Stimulated activated CD8-positive, alpha-beta memory T cell treated with anti-CD3 and anti-CD28 coated beads, Interleukin-15, amount 100 ng/mL, for 4 hours (primary cell): Measurements from ENCODE around the gene NEDD9.

Experiments used
- DNase-seq, 2 donors: peaks; one replicate each; pipeline ENCODE4 v3.0.0-alpha.2; 2020; ENCODE audit warnings: low read depth in 2 of 2

NEDD9 gene

DNA sequence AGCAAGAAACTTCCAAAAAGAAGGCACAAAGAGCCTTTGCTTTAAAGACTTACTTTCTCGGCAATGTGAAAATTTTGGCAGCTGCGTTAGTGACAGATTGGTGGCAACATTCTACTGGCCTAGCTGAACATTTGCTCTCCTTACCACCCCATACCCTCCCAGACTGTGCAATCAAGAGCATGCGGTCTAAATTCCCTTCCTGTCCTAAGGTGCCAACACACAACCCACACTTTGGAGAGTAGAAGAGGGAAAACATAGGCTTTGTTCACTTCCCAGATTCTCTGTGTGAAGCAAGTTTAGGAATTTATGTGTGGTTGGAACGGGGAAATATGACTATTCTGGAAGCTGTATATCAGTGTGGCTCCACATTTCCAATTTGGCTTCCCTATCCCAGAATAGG is 29.8 kb upstream of the NEDD9 start:
- DNase-seq = no peak

DNA sequence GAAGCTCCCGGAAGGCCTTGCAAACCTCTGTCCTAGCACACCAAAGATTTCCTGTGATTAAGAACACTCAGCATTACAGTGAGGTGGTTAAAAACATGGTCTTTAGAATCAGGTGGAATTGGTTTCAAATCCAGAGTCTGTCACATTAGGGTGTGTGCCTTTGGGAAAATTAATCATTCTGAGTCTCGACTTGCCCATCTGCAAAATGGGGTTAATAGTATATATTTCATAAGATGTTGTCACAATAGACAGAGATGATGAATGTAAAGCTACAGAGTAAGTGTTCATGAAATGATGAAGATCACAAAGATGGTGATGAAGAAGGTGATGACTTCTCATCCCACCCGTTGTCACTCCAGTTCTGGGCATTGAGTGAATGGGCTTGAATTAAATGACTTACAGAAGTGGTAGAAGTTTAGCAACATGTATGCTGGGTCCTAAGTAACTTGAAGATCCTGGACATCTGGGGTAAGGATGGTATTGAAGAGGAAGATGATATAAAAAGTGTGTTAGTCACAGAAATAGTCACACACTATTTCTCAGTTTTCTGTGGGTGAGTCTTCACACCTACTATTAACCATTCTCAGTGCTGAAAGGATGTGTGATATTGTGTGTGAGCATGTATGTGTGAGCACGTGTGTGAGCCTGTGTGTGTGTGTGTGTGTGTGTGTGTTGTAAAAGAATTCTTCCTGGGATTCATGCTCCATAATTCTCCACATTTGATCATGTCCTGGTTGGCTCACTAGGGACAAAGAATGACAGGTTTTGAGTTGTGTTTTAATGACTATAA is 28.0 kb upstream of the NEDD9 start:
- DNase-seq = no peak

DNA sequence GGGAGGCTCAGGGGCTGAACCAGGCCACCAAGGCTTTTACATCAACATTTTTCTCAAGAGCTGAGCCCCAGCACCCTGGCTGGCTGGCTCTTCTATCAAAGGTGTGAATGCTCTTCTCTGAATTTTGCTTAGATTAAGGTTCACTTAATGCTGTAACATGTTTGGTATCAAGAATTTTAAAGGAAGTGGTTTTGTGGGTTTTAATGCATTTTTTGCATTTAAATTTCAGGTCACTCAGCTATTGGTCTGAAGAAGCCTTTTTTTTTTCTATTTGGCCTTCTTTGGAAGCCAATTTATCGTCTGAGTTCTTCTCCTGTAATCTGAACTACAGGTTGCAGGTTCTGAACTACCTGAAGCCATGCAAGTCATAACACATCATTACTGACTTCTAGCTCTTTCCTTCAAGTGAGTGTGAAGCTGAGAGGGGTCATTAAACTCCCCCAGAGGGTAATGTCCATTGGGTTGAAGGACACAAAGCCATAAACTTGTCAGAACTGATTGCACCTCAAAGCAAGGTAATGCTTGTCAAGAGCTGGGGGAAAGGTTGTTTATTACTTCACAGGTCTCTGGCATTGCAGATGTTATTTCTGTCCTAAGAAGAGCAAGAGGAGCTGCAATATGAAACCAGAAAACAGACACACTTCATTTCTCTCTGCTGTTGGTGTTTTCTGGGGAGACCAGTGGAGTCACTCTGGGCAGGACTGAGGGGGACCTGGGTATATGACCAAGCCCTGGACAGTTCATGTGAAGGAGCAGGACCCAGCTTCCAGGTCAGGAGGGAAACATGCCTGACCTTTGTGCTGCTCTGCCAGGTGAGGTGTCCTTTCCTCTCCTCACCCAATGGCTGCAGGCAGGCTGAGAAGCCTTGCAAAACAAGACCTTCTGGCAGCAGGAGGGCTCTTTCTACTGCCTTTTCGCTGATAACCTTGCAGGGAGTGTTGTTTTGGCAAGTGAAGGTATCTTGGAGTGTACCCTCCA is 26.1 kb upstream of the NEDD9 start:
- DNase-seq = peak in 1 of 2 donors; percentile 32

DNA sequence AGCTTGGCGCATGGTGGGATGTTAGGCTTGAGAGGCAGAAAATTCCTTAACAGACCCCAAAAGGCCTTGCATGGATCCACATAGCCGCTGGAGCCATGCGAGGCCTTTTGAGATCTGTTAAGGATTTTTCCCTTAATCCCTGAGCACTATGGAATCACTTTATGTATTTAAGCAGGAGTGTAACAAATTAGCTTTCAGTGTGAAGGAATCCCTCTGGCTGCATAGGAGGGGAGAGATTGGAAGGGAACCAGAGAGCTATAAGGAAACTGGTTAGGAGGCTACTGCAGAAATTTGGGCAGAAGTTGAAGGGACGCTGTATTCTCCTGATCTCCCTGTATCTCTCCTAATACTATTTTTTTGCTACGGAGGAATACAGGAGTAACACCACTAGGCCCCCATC is 23.1 kb upstream of the NEDD9 start:
- DNase-seq = no peak

DNA sequence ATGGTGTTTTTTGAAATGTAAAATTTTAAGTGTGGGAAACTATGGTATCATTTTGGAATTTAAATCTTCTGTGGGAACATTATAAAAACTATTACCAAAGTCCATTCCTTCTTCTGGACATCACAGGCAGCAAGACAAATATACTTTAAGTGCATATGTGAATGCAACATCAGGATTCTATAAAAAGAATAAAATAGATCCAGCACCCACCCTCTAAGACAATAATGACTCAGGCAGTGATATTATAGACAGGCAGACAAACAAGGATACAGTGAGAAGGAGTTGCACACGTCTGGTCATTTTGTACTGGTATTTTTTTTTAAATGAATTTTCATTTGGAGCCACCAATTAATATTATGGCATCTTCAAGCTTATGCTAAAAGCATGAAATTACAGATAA is 21.1 kb upstream of the NEDD9 start:
- DNase-seq = no peak

DNA sequence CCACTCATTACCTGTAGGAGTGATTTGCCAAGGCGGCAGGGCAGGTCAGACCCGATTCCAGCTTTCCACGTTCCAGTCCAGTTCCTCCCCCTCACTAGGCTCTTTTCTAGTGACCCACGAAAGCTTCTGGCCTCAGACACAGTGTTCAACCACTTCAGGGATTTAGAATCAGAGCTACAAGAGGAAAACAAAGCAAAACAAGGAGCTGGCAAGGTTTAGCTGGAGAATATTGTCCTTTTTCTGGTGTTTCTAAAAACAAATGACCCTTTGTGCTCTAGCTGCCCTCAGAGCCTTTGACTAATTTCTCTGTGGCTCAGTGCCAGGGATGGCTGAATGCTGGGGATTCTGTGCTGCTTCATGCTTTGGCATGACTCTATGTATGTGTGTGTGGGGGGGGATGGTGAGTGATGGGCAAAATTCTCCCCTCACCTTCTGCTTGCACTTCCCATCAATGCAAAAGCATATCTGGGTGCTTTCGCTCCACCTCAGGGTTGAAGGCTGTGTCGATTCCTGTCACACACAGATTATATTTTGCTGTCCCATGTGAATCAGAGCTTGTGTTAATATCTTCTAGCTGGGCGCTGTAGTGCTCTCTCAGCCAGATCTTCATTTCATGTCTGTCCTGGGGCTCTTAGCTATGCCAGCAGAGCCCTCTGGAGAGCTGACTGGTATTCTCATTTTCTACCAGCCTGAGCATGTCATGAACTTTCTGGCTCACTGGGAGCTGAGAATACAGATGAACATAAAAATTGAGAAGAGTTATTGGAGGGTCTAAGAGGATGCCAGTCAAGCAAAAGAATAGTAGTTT is 19.3 kb upstream of the NEDD9 start:
- no peak for DNase-seq

DNA sequence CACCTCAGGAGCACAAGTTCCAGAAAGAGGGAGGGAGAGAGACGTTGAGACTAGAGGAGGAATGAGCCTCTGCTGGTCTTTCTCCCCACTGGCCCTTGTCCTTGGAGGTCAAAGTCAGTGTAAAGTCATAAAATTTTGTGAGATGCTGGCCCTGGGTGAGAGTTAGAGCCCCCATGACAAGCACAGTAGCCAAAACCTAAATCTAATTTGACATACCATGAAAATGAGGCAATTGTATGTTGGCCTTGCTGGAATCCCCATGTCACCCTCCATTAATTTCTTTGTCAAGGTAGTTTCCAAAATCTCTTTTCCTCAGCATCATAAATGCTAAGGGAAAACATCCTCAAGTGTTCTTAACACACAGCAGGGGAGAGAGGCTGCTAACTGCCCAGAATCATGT is 17.6 kb upstream of the NEDD9 start:
- DNase-seq = no peak

DNA sequence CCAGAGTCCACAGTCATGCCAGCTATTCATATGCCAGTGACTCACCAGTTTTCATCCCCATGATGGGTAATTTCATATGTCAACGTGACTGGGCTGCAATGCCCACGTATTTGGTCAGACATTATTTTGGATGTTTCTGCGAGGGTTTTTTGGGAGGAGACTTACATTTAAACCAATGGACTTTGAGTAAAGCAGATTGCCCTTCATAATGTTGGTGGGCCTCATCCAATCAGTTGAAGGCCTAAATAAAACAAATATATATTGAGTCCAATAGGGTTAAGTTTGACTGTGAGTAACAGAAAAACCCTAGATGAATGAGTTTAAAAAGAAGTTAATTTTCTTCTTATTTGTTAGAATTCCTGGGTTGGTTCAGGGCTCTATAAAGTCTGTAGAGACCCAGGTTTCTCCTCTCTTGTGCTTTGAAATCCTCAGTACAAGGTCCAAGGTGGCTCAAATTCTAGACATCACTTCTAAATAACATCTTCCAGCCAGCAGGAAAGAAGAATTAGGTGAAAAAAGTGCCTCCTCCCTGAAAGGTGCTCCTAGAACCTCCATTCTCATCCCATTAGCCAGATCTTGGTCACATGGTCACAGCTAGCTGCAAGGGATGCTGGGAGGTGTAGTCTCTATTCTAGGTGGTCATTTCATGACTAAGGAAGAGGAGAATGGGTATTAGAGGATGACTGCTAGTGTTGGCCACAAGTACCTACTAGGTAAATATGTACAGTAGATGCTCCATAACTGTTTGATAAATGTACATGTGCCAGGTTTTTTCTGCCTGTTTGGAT is 16.7 kb upstream of the NEDD9 start:
- no peak for DNase-seq

DNA sequence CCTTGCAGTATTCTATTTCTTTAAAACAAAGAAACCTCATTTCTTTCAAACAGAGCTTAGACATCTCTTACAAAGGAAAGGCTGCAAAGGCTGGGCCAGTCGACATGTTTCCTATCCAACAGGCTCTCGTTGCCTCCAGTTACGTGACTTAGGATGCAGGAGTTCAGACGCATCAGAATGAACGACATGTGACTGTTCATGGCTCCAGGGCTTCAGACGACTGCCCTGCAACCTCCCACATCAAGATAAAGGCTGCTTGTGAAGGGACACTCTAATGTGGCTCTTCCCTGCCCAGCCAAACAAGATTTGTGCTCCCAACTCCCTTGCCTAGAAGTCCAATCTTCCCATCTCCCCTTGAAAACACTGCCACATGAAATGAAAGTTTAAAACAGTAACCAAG is 14.3 kb upstream of the NEDD9 start:
- no peak for DNase-seq

DNA sequence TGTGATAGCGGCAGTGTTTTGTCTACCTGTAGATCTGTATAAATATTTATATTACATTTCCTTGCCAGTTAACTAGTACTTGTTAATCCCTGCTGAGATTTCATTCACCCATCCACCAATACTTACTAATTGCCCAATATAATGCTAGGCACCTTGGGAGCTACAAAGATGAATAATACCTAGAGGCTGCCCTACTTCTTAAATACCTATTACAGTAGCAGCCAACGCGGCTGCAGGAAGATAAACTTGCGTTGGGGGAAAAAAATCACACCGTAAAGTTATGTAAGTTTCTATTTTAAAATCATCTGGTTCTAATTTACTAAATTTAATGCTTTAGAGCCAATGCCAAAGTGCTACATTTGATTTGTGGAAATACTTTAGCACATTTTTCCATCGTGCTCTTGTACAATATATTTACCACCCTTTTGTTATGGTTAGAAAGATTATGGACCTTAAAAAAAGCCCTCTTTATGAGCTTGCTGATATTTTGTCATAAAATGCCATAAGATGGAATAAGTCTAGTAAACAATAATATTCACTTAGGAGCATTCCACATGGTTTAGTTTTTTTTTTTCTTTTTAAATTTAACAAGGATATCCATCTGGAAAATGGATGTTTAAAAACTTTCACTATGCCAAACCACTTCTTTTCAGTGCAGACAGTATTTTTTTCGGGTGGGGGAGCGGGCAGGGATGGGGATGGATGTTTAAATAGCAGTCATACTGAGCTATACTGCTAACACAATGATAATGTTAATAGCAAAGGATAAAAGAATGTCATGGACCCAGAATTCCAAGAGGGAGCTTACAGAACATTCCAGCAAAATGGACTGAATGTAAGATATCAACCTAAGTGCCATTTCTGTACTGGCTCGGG is 13.2 kb upstream of the NEDD9 start:
- DNase-seq = no peak

DNA sequence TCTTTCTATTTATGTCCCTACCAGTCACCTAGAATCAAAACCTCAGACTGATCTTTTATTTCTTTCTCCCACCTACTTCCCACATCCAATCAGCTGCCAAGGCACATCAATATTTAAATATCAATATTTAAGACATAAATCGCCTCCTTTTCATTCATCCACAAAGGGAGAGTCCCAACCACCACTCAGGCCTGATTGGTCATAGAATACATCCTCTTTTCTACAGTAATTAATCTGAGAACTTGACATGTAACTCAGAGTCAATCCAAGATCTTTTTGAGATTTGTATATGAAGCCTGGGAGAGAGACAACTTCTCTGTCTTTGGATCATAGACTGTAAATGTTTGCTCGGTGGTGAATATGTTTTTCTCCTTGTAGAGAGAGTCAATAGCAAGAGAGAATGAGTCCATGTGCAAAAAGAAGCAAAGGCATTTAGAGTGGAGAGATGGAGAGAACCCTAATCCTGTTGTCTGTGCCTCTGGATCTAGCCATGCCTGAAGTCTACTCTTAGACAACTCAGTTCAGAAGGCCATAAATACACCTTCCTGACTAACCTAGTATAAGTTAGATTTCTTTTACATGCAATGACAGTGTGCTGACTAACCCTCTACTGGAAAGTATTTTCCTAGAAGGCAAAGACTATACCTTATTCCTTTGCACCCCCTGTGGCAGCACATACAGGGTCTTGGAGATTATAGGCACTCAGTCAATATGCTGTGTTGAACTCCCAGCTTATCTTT is 12.1 kb upstream of the NEDD9 start:
- no peak for DNase-seq

DNA sequence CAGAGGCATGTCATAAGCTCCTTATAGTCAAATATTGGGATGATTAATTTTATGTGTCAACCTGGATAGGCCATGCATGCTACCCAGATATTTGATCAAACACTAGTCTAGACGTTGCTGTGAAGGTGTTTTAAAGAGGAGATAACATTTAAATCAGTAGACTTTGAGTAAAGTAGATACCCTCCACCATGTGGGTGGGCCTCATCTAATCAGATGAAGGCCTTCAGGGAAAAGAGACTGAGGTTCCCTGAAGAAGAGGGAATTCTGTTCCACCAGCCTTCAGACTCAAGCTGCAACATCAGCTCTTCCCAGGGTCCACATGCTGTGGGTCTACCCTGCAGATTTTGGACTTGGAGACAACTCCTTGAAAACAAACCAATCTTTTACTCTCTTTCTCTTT is 11.4 kb upstream of the NEDD9 start:
- no peak for DNase-seq

DNA sequence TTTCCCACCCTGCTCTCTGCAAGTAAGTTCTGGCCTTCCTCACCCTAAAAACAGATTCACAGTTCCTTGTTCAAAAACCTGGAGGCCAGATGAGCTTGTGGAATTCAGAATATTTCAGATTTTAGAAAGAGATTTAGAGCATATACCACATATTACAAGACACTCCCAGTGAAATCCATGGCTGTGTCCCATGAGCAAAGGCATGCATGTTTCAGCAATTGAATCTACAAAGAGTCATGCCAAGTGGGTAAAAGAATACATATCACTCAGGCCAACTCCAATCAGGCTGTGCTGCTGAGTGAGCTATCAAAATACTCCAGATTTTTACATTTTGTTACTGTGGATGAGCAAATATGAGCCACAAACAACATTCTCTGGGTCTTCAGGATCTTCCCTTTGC is 10.2 kb upstream of the NEDD9 start:
- DNase-seq = no peak

DNA sequence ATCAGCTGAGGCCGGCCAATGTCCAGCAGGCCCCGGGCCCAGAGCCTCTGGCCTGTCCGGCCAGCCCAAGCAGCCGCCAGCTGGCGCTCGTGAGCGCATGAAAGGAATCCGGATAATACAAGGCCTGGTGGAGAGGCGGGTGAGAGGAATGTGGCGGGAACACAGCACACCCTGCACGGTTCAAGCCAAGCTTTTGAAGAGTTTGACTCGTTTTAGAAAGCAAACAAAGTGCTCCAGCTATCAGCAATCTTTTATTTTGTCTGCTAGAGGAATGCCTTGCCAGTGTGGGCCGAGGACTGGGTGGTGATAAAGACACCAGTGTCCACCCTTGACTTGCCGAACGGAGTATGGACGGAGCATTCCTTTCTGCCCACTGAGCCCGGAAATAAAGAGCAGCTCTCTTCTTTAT is 9.3 kb upstream of the NEDD9 start:
- DNase-seq = no peak

DNA sequence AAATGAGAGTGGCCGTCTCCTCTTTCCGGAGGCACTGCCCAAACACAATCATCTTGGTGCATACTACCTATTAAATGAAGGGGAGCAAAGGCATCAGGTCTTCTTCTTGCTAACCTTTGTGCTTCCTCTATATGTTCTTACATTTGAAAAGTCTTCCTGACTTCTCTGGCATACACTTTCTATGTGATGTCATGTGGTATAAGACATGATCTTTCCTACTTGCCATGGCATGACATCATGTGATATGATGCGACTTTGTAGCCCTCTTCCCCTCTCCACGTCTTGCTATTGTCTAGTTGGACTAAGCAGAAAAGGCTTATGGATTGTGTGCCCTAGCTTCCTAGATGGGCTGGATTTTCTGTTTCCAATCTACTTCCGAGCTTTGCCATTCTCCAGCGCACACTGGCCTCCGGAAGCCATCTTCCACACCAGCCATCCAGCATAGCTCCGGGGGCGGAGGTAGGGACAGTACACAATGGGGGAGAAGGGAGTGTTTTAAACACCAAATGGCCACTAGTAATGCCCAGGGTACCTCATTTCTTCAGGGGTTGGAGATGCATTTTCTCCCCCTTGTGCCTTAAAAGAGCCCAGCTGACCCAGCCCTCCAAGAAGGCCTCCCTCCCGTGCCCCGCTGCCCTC is 8.8 kb upstream of the NEDD9 start:
- DNase-seq = no peak

DNA sequence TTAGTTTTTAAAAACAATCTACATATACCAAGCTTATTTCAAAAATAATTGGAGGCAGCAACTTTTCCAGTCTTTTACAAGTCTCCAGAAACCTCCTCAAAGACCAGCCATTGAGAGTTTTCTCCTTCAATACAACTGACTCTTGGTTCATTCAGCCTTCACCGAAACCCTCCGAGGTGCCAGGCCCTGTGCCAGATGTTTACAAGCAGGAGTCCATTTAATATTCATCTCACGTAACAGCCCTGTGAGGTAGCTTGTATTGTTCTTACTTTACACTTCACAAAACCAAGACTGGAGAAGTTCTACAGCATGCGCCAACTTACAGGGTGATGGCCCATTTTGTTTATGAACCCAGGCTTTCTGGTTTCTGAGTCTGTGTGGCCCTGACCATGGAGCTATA is 5.5 kb upstream of the NEDD9 start:
- no peak for DNase-seq

DNA sequence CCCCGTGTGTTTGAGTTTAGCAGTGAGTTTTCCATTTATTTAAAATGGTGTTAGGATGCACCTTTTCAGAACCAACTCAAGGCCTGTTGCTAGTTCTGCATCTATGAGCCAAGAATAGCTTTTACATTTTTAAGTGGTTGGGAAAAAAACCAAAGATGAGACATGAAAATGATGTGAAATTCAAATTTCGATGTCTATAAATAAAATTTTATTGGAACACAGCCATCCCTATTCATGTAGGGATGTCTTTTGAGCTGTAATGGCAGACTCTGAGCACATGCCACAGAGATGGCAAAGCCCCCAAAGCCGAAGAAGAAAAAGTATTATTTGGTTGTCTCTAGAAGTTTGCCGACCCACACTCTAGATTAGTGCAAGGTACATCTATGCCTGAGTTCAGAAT is 5.0 kb upstream of the NEDD9 start:
- no peak for DNase-seq

DNA sequence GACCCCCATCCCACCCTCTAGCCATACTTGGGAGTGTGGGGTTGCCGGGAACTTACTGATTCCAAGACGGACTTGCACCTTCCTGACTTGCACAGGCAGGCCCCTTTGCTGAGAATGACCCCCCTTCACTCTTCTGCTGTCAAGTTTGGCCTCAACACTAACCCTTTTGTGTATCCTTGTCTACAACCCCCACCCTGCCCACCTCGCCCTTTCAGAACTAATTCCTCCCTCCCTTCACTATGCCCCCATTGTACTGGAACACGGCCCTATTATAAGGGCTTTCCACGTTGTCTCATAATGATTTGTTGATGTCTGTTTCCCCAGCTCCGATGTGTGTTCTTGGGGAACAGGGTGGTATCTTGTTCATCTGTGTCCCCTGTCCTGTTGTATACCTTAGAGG is 4.4 kb upstream of the NEDD9 start:
- no peak for DNase-seq

DNA sequence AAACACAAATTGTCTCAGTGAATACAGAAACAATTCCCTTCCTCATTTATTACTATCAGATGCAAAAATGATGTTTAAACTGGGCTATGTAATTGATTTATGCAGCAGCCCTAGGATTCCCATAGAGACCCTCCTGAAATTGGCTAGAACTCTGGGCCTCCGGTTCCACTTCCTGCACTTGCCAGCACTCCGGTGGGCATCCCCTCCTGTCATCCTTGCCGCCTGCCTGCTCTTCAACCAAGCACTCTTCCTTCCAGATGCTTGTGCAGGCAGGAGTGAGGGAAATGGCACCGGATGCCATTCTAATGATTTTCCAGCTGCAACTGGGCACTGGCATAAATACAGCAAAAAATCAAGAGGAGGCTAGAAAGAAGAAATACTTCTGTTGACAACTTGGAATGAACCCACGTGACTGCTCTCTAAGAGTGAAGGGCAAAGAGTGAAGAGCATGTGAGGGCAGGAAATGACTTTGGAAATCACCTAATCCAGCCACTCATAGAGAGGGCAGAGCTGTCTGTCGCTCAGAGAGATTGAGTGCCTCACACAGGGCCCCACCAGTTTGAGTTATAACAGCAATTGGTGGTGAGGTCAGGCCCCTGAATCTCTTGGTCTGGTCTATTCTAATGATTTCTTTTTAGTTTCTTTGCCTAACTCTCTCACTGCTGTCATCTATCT is 3.7 kb upstream of the NEDD9 start:
- peak in 1 of 2 donors; percentile 10 for DNase-seq
